ENCODE measurements around the gene TSBP1.
"Not testable (repeated sequence)": the region's sequence is repeated elsewhere in the genome, so short reads cannot be mapped to it uniquely, and the experiment has no call there.

Gene TSBP1

GRCh38 chr6:32379545-32379944 lies 7.8 kb upstream of the TSBP1 start:
- TF ChIP-seq CTCF (IDR thresholded peaks at IDR 0.05; ENCODE audit: control insufficient read depth, insufficient read depth, low read depth, low read length, missing control alignments): no peak
- no peak overlapping the region for H3K4me3 ChIP-seq (ENCODE audit: control insufficient read depth, low read depth, low read length)
- DNase-seq (ENCODE audit: low read depth): no peak

- H3K4me3 ChIP-seq (ENCODE audit: control insufficient read depth, low read depth, low read length): no peak overlapping the region
- no peak for DNase-seq (ENCODE audit: low read depth)
- no peak for TF ChIP-seq CTCF (IDR thresholded peaks at IDR 0.05; ENCODE audit: control insufficient read depth, insufficient read depth, low read depth, low read length, missing control alignments)
Observed at GRCh38 chr6:32375739-32376529, 4.2 kb upstream of the TSBP1 start.

- no peak for TF ChIP-seq CTCF (IDR thresholded peaks at IDR 0.05; ENCODE audit: control insufficient read depth, insufficient read depth, low read depth, low read length, missing control alignments)
- DNase-seq (ENCODE audit: low read depth): no peak
- no peak overlapping the region for H3K4me3 ChIP-seq (ENCODE audit: control insufficient read depth, low read depth, low read length)
Observed at GRCh38 chr6:32371229-32371628, 474 bp downstream of the TSBP1 start.

GRCh38 chr6:32370505-32370904 lies 1.2 kb downstream of the TSBP1 start:
- TF ChIP-seq CTCF (IDR thresholded peaks at IDR 0.05; ENCODE audit: control insufficient read depth, insufficient read depth, low read depth, low read length, missing control alignments): no peak
- no peak for DNase-seq (ENCODE audit: low read depth)
- no peak overlapping the region for H3K4me3 ChIP-seq (ENCODE audit: control insufficient read depth, low read depth, low read length)

- peak; percentile 28 for DNase-seq (ENCODE audit: low read depth)
- H3K4me3 ChIP-seq (ENCODE audit: control insufficient read depth, low read depth, low read length): no peak overlapping the region
- no peak for TF ChIP-seq CTCF (IDR thresholded peaks at IDR 0.05; ENCODE audit: control insufficient read depth, insufficient read depth, low read depth, low read length, missing control alignments)
Observed at GRCh38 chr6:32369660-32370059, 2.0 kb downstream of the TSBP1 start.

- DNase-seq (ENCODE audit: low read depth): no peak
- TF ChIP-seq CTCF (IDR thresholded peaks at IDR 0.05; ENCODE audit: control insufficient read depth, insufficient read depth, low read depth, low read length, missing control alignments): no peak
Observed at GRCh38 chr6:32367644-32368043, 4.1 kb downstream of the TSBP1 start.

GRCh38 chr6:32359225-32359624 lies 12.5 kb downstream of the TSBP1 start:
- not testable (repeated sequence) for DNase-seq (ENCODE audit: low read depth); H3K4me3 ChIP-seq (ENCODE audit: control insufficient read depth, low read depth, low read length)

More at GRCh38 chr6:32367644-32368043, 4.1 kb downstream of the TSBP1 start:
- no peak overlapping the region for H3K4me3 ChIP-seq (ENCODE audit: control insufficient read depth, low read depth, low read length)

GRCh38 chr6:32358548-32358947 lies 13.2 kb downstream of the TSBP1 start:
- not testable (repeated sequence) for H3K4me3 ChIP-seq (ENCODE audit: control insufficient read depth, low read depth, low read length); DNase-seq (ENCODE audit: low read depth)
